Esophagus squamous epithelium (tissue), 4 donors: ENCODE measurements around the gene CELSR3.

Experiments
- CTCF ChIP-seq, 6 experiments: fragments of 450-650 bp in 4 of 6; fragments of 200-600 bp in 2 of 6; sonication (generic) in 2 of 6; IDR thresholded peaks; one replicate each; pipeline ENCODE4 v1.5.1; 2016 to 2019; ENCODE audit warnings: antibody characterized with exemption in 6 of 6, mild to moderate bottlenecking in 4 of 6, moderate library complexity in 4 of 6
- POLR2A ChIP-seq, 4 donors: fragments of 450-650 bp; IDR thresholded peaks; one replicate each; pipeline ENCODE4 v1.6.1; 2017; ENCODE audit warnings: antibody characterized with exemption in 4 of 4, mild to moderate bottlenecking in 4 of 4, moderate library complexity in 3 of 4

- no peak for TF ChIP-seq CTCF (IDR thresholded peaks at IDR 0.05)
- no peak for TF ChIP-seq POLR2A (IDR thresholded peaks at IDR 0.05)
These were observed 44.5 kb upstream of the CELSR3 start for GRCh38 chr3:48707157-48707556.
